Testis (tissue), 3 donors: Measurements from ENCODE around the gene GNAI3. TPM values are rescaled to one million over a fixed set of nuclear protein-coding genes. Genes with fewer than 3 reads are reported as not detected.

Experiments used
- DNase-seq: peaks from one replicate; pipeline ENCODE4 v3.0.0-alpha.2; 2019
- H3K27ac ChIP-seq, 2 donors: fragments of 200-600 bp; sonication (generic); one replicate each; pipeline ENCODE4 v1.5.1; 2019
- H3K27me3 ChIP-seq: fragments of 200-600 bp; sonication (generic); one replicate; pipeline ENCODE4 v1.5.1; 2019
- H3K36me3 ChIP-seq: fragments of 200-600 bp; sonication (generic); one replicate; pipeline ENCODE4 v1.5.1; 2017; ENCODE audit warnings: low read depth; ENCODE audit errors: missing control alignments
- H3K4me1 ChIP-seq: fragments of 200-600 bp; sonication (generic); one replicate; pipeline ENCODE4 v1.5.1; 2019
- H3K4me3 ChIP-seq, 2 donors: fragments of 200-600 bp; sonication (generic); one replicate each; pipeline ENCODE4 v1.5.1; 2017 to 2019
- H3K9me3 ChIP-seq: fragments of 200-600 bp; sonication (generic); one replicate; pipeline ENCODE4 v1.5.1; 2017
- CTCF ChIP-seq, 3 experiments: fragments of 450-650 bp in 2 of 3; fragments of 200-600 bp in 1 of 3; sonication (generic) in 1 of 3; IDR thresholded peaks; one replicate each; pipeline ENCODE4 v1.5.1; 2016 to 2019; ENCODE audit warnings: antibody characterized with exemption in 3 of 3, mild to moderate bottlenecking in 2 of 3, moderate library complexity in 1 of 3
- POLR2A ChIP-seq: fragments of 450-650 bp; IDR thresholded peaks from one replicate; pipeline ENCODE4 v1.6.1; 2017; ENCODE audit warnings: antibody characterized with exemption, mild to moderate bottlenecking, moderate library complexity
- WGBS, 2 donors: methylation state at CpG; one replicate each; pipeline ENCODE4 v1.1.5; 2018; 5-methylcytosine and 5-hydroxymethylcytosine counted together
- intact Hi-C: fragments of 100-400 bp; cut with DNase I; formaldehyde crosslinking; loops from one replicate; pipeline ENCODE4 v1.15.1; 2023; ENCODE audit warnings: low total_unique reads
- polyA plus RNA-seq: library from polyadenylated mRNA; stranded (reverse); fragments of 350-450 nt; fragmentation: Illumina TruSeq; extraction: RNeasy Lipid Tissue Mini Kit (QIAGEN cat#74804); gene quantifications from one replicate; pipeline ENCODE4 v1.2.3, GENCODE V29; 2014; ENCODE audit warnings: low read depth, low replicate concordance; ENCODE audit not compliant: insufficient read depth
- total RNA-seq, 2 donors: library from RNA; depleted of rRNA; stranded (reverse); fragments of >200 nt; gene quantifications; one replicate each; pipeline ENCODE4 v1.2.3, GENCODE V29; 2016

The GNAI3 gene
- total and polyA plus RNA-seq, 3 donors from 2014 or later, result 5.7 to 5.9 (median 5.8) TPM

- H3K4me1 ChIP-seq, result peaks cover 21% of the 10 kb centered on the region
- DNase-seq, result no peak
- H3K4me3 ChIP-seq, result no peak overlapping the region
- no peaks in the 10 kb centered on the region for H3K9me3 ChIP-seq
- intact Hi-C loops, result no loop called here
- WGBS, 2 donors, result 66 to 76% methylated on average over 3 of the region's 3 CpGs
- no peak overlapping the region for H3K27ac ChIP-seq
- H3K27me3 ChIP-seq, result no peaks in the 10 kb centered on the region
- TF ChIP-seq POLR2A (no peak), CTCF (IDR thresholded peaks at IDR 0.05) (no peak)
- no peaks in the 10 kb centered on the region for H3K36me3 ChIP-seq
These were observed 68.9 kb downstream of the GNAI3 start for GRCh38 chr1:109617291-109617801.

GRCh38 chr1:109618661-109619575 lies 70.5 kb downstream of the GNAI3 start:
- no peaks in the 10 kb centered on the region for H3K27me3 ChIP-seq
- TF ChIP-seq CTCF (IDR thresholded peaks at IDR 0.05) (no peak), POLR2A (no peak)
- DNase-seq, result no peak
- peak overlapping the region; percentile 64 to 80 for H3K4me3 ChIP-seq
- peaks cover 31% of the 10 kb centered on the region for H3K4me1 ChIP-seq
- 28 to 31% methylated on average over 9 of the region's 9 CpGs for WGBS, 2 donors
- intact Hi-C loops, result no loop called here
- H3K9me3 ChIP-seq, result no peaks in the 10 kb centered on the region
- H3K27ac ChIP-seq, result peak overlapping the region; percentile 68 to 87
- no peaks in the 10 kb centered on the region for H3K36me3 ChIP-seq

- intact Hi-C loops, result no loop called here
- Histone ChIP-seq H3K4me3 (peak within 1 kb of the TSS; percentile 64 to 80), H3K27ac (peak within 1 kb of the TSS; percentile 68 to 87), H3K4me1 (peaks cover 38% of the 10 kb centered on the region), H3K36me3 (no peaks in the 10 kb centered on the region), H3K9me3 (no peaks in the 10 kb centered on the region), H3K27me3 (no peaks in the 10 kb centered on the region)
- DNase-seq, result peak; percentile 75
- 1% methylated on average over 26 to 46 of the region's 47 CpGs for WGBS, 2 donors
- TF ChIP-seq CTCF (IDR thresholded peaks at IDR 0.05), result no peak
- no peak for TF ChIP-seq POLR2A
These were observed 71.4 kb downstream of the GNAI3 start, which contains the start of the genes AMPD2 and GNAT2 for GRCh38 chr1:109619576-109620400. AMPD2 (plus strand) TSS chr1:109619837; CDS start chr1:109621176, 1,339 bp downstream. GNAT2 (minus strand) TSS chr1:109619616; CDS start chr1:109612870, 6,746 bp downstream.

GRCh38 chr1:109620401-109620791 lies 72.0 kb downstream of the GNAI3 start:
- H3K4me1 ChIP-seq, result peaks cover 38% of the 10 kb centered on the region
- H3K27ac ChIP-seq, result peak overlapping the region; percentile 68 to 87
- intact Hi-C loops, result no loop called here
- no peaks in the 10 kb centered on the region for H3K27me3 ChIP-seq
- no peaks in the 10 kb centered on the region for H3K9me3 ChIP-seq
- no peaks in the 10 kb centered on the region for H3K36me3 ChIP-seq
- DNase-seq, result no peak
- peak overlapping the region; percentile 64 to 80 for H3K4me3 ChIP-seq
- TF ChIP-seq CTCF (IDR thresholded peaks at IDR 0.05), result no peak
- WGBS, 2 donors, result 0 to 11% methylated on average over 3 to 9 of the region's 9 CpGs
